IMR-90 (cell line): ENCODE results near the gene RB1. TPM values are rescaled to one million over a fixed set of nuclear protein-coding genes. Genes with fewer than 3 reads are reported as not detected.

Source experiments
- ATAC-seq: fragments of 200-7000 bp; cut with Tn5 transposase; 2 replicates; pipeline ENCODE4 v1.9.1; 2020; ENCODE audit warnings: low read depth, mild to moderate bottlenecking, moderate library complexity
- BruUV-seq: library from RNA; stranded (reverse); fragments of 400-500 nt; replicated peaks from 2 replicates; lab custom pipeline; 2021; lab: Mats Ljungman, UMichigan
- CTCF ChIA-PET: fragments of 300-600 bp; formaldehyde crosslinking; extraction: SDS; loops from one replicate; lab custom pipeline; 2021; ENCODE audit warnings: antibody characterized with exemption; lab: Yijun Ruan, JAX
- POLR2A ChIA-PET: fragments of 300-600 bp; sonication (Branson Sonifier 250); formaldehyde crosslinking; loops from one replicate; lab custom pipeline; 2022; ENCODE audit warnings: antibody characterized with exemption; ENCODE audit not compliant: unreplicated experiment; lab: Charles Lee
- DNase-seq: peaks from one replicate; pipeline ENCODE4 v3.0.0; 2013
- H2AFZ ChIP-seq: replicated peaks from 2 replicates; pipeline ENCODE3; 2013; ENCODE audit warnings: low read length, mild to moderate bottlenecking; ENCODE audit not compliant: poor library complexity
- H2AK5ac ChIP-seq: 2 replicates; pipeline ENCODE4 v1.6.1; 2013; ENCODE audit warnings: low read depth, low read length, inconsistent platforms
- H2AK9ac ChIP-seq: replicated peaks from 2 replicates; pipeline ENCODE3; 2013; ENCODE audit warnings: mild to moderate bottlenecking, low read depth, low read length, moderate library complexity; ENCODE audit not compliant: poor library complexity
- H2BK120ac ChIP-seq: 2 replicates; pipeline ENCODE4 v1.6.1; 2013; ENCODE audit warnings: low read depth, low read length, inconsistent platforms
- H2BK15ac ChIP-seq: 3 replicates; pipeline ENCODE4 v1.6.1; 2013; ENCODE audit warnings: low read depth, low read length, inconsistent platforms
- H2BK20ac ChIP-seq: 2 replicates; pipeline ENCODE4 v1.6.1; 2013; ENCODE audit warnings: low read depth, mild to moderate bottlenecking, inconsistent platforms, low read length, moderate library complexity
- H2BK5ac ChIP-seq: 2 replicates; pipeline ENCODE4 v1.6.1; 2013; ENCODE audit warnings: mild to moderate bottlenecking, low read depth, low read length, inconsistent platforms; ENCODE audit not compliant: poor library complexity, severe bottlenecking
- H3K14ac ChIP-seq: replicated peaks from 2 replicates; pipeline ENCODE4 v1.6.1; 2013; ENCODE audit warnings: low read depth, low read length, inconsistent platforms
- H3K18ac ChIP-seq: 2 replicates; pipeline ENCODE4 v1.6.1; 2013; ENCODE audit warnings: low read depth, low read length, control low read depth
- H3K23ac ChIP-seq: 2 replicates; pipeline ENCODE4 v1.6.1; 2013; ENCODE audit warnings: low read depth, low read length, inconsistent platforms
- H3K27ac ChIP-seq: 2 replicates; pipeline ENCODE4 v1.5.1; 2013; ENCODE audit warnings: mild to moderate bottlenecking, control low read depth, low read length; ENCODE audit not compliant: insufficient read depth
- H3K27me3 ChIP-seq: 2 replicates; pipeline ENCODE4 v1.6.1; 2013; ENCODE audit warnings: low read length; ENCODE audit not compliant: control insufficient read depth, insufficient read depth
- H3K36me3 ChIP-seq: 2 replicates; pipeline ENCODE4 v1.6.1; 2013; ENCODE audit warnings: low read length, mixed read lengths; ENCODE audit not compliant: control insufficient read depth, insufficient read depth
- H3K4ac ChIP-seq: 2 replicates; pipeline ENCODE4 v1.6.1; 2013; ENCODE audit warnings: low read depth, low read length, inconsistent platforms
- H3K4me1 ChIP-seq: 2 replicates; pipeline ENCODE4 v1.6.1; 2013; ENCODE audit warnings: low read length, mixed read lengths; ENCODE audit not compliant: control insufficient read depth, insufficient read depth
- H3K4me2 ChIP-seq: 2 replicates; pipeline ENCODE4 v1.6.1; 2013; ENCODE audit warnings: low read depth, mild to moderate bottlenecking, control low read depth, low read length, moderate library complexity
- H3K4me3 ChIP-seq: 2 replicates; pipeline ENCODE4 v1.5.1; 2013; ENCODE audit warnings: low read depth, mild to moderate bottlenecking, control low read depth, low read length, moderate library complexity; ENCODE audit not compliant: insufficient read depth
- H3K56ac ChIP-seq: 2 replicates; pipeline ENCODE4 v1.6.1; 2013; ENCODE audit warnings: low read length, inconsistent platforms; ENCODE audit not compliant: insufficient read depth; ENCODE audit errors: extremely low read depth
- H3K79me1 ChIP-seq, 2 experiments: 2 replicates each; pipeline ENCODE4 v1.6.1; 2013; ENCODE audit warnings: low read length in 2 of 2, inconsistent platforms in 1 of 2, low read depth in 1 of 2
- H3K9ac ChIP-seq: 2 replicates; pipeline ENCODE4 v1.6.1; 2013; ENCODE audit warnings: low read depth, low read length, control low read depth
- H3K9me1 ChIP-seq: 2 replicates; pipeline ENCODE4 v1.6.1; 2013; ENCODE audit warnings: low read length, inconsistent platforms; ENCODE audit not compliant: insufficient read depth
- H3K9me3 ChIP-seq: 2 replicates; pipeline ENCODE4 v1.6.1; 2013; ENCODE audit warnings: low read length; ENCODE audit not compliant: control insufficient read depth, insufficient read depth
- H4K20me1 ChIP-seq: 2 replicates; pipeline ENCODE4 v1.6.1; 2013; ENCODE audit warnings: low read length, inconsistent platforms; ENCODE audit not compliant: insufficient read depth
- H4K5ac ChIP-seq: 2 replicates; pipeline ENCODE4 v1.6.1; 2013; ENCODE audit warnings: mild to moderate bottlenecking, low read depth, low read length, control low read depth
- H4K8ac ChIP-seq, 2 experiments: 2 replicates each; pipeline ENCODE4 v1.6.1; 2013; ENCODE audit warnings: low read depth in 2 of 2, low read length in 2 of 2, control low read depth in 1 of 2, inconsistent platforms in 1 of 2
- H4K91ac ChIP-seq: 2 replicates; pipeline ENCODE4 v1.6.1; 2013; ENCODE audit warnings: low read depth, low read length, inconsistent platforms; ENCODE audit not compliant: insufficient read depth
- BHLHE40 ChIP-seq: fragments of 150-350 bp; IDR thresholded peaks from 2 replicates; pipeline ENCODE4 v1.6.1; 2016; ENCODE audit warnings: mild to moderate bottlenecking, low read depth, low read length
- CEBPB ChIP-seq: IDR thresholded peaks from 2 replicates; pipeline ENCODE4 v1.6.1; 2012; ENCODE audit warnings: low read depth, low read length, improper control_type of control experiment
- CHD1 ChIP-seq: IDR thresholded peaks from 2 replicates; pipeline ENCODE4 v1.6.1; 2012; ENCODE audit warnings: low read depth, low read length, improper control_type of control experiment
- ELK1 ChIP-seq: fragments of 150-350 bp; IDR thresholded peaks from 2 replicates; pipeline ENCODE4 v1.6.1; 2016; ENCODE audit warnings: low read depth, mild to moderate bottlenecking, low read length, moderate library complexity, borderline replicate concordance
- FOS ChIP-seq: fragments of 150-350 bp; IDR thresholded peaks from 2 replicates; pipeline ENCODE4 v1.6.1; 2016; ENCODE audit warnings: low read depth, low read length
- MAFK ChIP-seq: IDR thresholded peaks from 2 replicates; pipeline ENCODE4 v1.6.1; 2012; ENCODE audit warnings: low read depth, low read length, improper control_type of control experiment
- MAZ ChIP-seq: IDR thresholded peaks from 2 replicates; pipeline ENCODE4 v1.6.1; 2012; ENCODE audit warnings: low read depth, mild to moderate bottlenecking, low read length, improper control_type of control experiment, moderate library complexity, borderline replicate concordance
- MXI1 ChIP-seq: IDR thresholded peaks from 2 replicates; pipeline ENCODE4 v1.6.1; 2012; ENCODE audit warnings: low read depth, mild to moderate bottlenecking, low read length, moderate library complexity, borderline replicate concordance
- NFE2L2 ChIP-seq: fragments of 150-350 bp; IDR thresholded peaks from 2 replicates; pipeline ENCODE4 v1.6.1; 2016; ENCODE audit warnings: low read depth, mild to moderate bottlenecking, low read length
- POLR2A ChIP-seq: IDR thresholded peaks from 2 replicates; pipeline ENCODE4 v1.6.1; 2012; ENCODE audit warnings: mild to moderate bottlenecking, low read depth, low read length
- RAD21 ChIP-seq: IDR thresholded peaks from 2 replicates; pipeline ENCODE4 v1.6.1; 2012; ENCODE audit warnings: low read length, improper control_type of control experiment
- RCOR1 ChIP-seq: IDR thresholded peaks from 2 replicates; pipeline ENCODE4 v1.6.1; 2012; ENCODE audit warnings: mild to moderate bottlenecking, low read length, improper control_type of control experiment; ENCODE audit not compliant: insufficient replicate concordance
- RFX5 ChIP-seq: IDR thresholded peaks from 2 replicates; pipeline ENCODE4 v1.8.0; 2012; ENCODE audit warnings: low read depth, mild to moderate bottlenecking, low read length, moderate library complexity
- SMC3 ChIP-seq: fragments of 150-350 bp; IDR thresholded peaks from 2 replicates; pipeline ENCODE4 v1.6.1; 2016; ENCODE audit warnings: low read depth, mild to moderate bottlenecking, antibody characterized with exemption, low read length, moderate library complexity
- USF2 ChIP-seq: fragments of 150-350 bp; IDR thresholded peaks from 2 replicates; pipeline ENCODE4 v1.6.1; 2017; ENCODE audit warnings: mild to moderate bottlenecking, antibody characterized with exemption, low read length, low read depth
- WGBS, 2 experiments: methylation state at CpG; one replicate each; pipeline versions ENCODE4 v1.1.5 to v1.1.7; 2013; ENCODE audit warnings: missing lambda C conversion rate in 2 of 2; ENCODE audit not compliant: insufficient read length in 1 of 2; ENCODE audit errors: extremely low coverage in 2 of 2; 5-methylcytosine and 5-hydroxymethylcytosine counted together
- dilution Hi-C: fragments of 300-500 bp; cut with HindIII; formaldehyde crosslinking; loops from one replicate; pipeline ENCODE4 v1.14.3; 2018; ENCODE audit warnings: low sequenced_read_pairs; ENCODE audit not compliant: unreplicated experiment
- in situ Hi-C: fragments of 300-500 bp; cut with MboI; formaldehyde crosslinking; loops from 3 replicates; pipeline ENCODE4 v1.14.3; 2019; ENCODE audit warnings: low sequenced_read_pairs, inconsistent platforms, mixed read lengths
- intact Hi-C: fragments of 100-400 bp; cut with micrococcal nuclease; formaldehyde crosslinking; loops from 2 replicates; pipeline ENCODE4 v1.10.0; 2022
- polyA plus RNA-seq, 3 experiments: library from polyadenylated mRNA; depleted of rRNA; stranded (reverse); fragments of >200 nt; gene quantifications; 2 replicates each; pipeline ENCODE4 v1.2.3, GENCODE V29; 2012; ENCODE audit warnings: low replicate concordance in 1 of 3
- total RNA-seq: library from RNA; depleted of rRNA; stranded (reverse); fragments of >200 nt; gene quantifications from 2 replicates; pipeline ENCODE4 v1.2.3, GENCODE V29; 2012
- TF ChIP-seq, protein P1 (sequence below): conservative IDR thresholded peaks from 2 replicates; pipeline ENCODE4 v1.5.1; 2012; ENCODE audit warnings: mild to moderate bottlenecking, low read depth, low read length, improper control_type of control experiment

RB1 gene
- total and polyA plus RNA-seq, 2 of the 4 experiments (the other 2 are of a cell fraction): 11.4 to 15.4 TPM

DNA sequence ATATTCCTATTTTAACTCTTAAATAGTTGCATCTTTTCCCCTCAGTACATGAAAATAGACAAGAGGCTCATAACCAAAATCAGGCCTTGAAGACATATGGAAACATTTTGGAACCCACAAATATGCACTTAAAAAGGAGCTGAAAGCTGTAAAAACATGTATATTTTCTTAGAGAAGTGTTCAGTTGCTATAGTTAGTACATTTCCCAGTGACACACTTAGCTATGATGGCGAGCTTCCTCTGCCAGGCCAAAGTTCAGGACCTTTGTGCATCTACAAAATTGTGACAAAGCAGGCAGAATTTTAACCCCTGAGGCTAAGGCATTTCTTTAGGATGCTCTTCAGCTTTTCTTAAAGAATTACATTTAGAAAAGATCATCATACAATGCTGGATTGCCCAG, 174.8 kb downstream of the RB1 start:
- H2AFZ ChIP-seq: no peak overlapping the region
- H3K27ac ChIP-seq: no peak overlapping the region
- no peak overlapping the region for H2BK120ac ChIP-seq
- H3K14ac ChIP-seq: no peak overlapping the region
- dilution Hi-C loops (no loop called here), intact Hi-C loops (no loop called here), in situ Hi-C loops (no loop called here)
- H4K5ac ChIP-seq: no peak overlapping the region
- H2BK20ac ChIP-seq: no peak overlapping the region
- H3K9me1 ChIP-seq: no peaks in the 10 kb centered on the region
- BruUV-seq: no TSS peak
- DNase-seq: peak; percentile 47
- H3K27me3 ChIP-seq: no peaks in the 10 kb centered on the region
- TF ChIP-seq FOS: no peak
- TF ChIP-seq ELK1: no peak
- TF ChIP-seq MAZ: no peak
- no peak for TF ChIP-seq BHLHE40
- TF ChIP-seq POLR2A: no peak
- no peak for TF ChIP-seq NFE2L2
- no peak for TF ChIP-seq SMC3
- TF ChIP-seq RCOR1: no peak
- no peak for TF ChIP-seq RAD21
- no peak for TF ChIP-seq RFX5
- TF ChIP-seq, protein P1, sequence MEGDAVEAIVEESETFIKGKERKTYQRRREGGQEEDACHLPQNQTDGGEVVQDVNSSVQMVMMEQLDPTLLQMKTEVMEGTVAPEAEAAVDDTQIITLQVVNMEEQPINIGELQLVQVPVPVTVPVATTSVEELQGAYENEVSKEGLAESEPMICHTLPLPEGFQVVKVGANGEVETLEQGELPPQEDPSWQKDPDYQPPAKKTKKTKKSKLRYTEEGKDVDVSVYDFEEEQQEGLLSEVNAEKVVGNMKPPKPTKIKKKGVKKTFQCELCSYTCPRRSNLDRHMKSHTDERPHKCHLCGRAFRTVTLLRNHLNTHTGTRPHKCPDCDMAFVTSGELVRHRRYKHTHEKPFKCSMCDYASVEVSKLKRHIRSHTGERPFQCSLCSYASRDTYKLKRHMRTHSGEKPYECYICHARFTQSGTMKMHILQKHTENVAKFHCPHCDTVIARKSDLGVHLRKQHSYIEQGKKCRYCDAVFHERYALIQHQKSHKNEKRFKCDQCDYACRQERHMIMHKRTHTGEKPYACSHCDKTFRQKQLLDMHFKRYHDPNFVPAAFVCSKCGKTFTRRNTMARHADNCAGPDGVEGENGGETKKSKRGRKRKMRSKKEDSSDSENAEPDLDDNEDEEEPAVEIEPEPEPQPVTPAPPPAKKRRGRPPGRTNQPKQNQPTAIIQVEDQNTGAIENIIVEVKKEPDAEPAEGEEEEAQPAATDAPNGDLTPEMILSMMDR: no peak
- no peak for TF ChIP-seq CHD1
- TF ChIP-seq CEBPB: no peak
- TF ChIP-seq USF2: no peak
- no peak for TF ChIP-seq MXI1
- TF ChIP-seq MAFK: no peak
- H3K36me3 ChIP-seq: peaks cover 7% of the 10 kb centered on the region
- no peak overlapping the region for H3K4me2 ChIP-seq
- H3K4me1 ChIP-seq: peaks cover 3% of the 10 kb centered on the region
- H4K91ac ChIP-seq: no peak overlapping the region
- H2BK5ac ChIP-seq: no peak overlapping the region
- no peaks in the 10 kb centered on the region for H4K20me1 ChIP-seq
- H2BK15ac ChIP-seq: no peak overlapping the region
- CTCF ChIA-PET: no interaction called here
- no peak overlapping the region for H3K4ac ChIP-seq
- no peak overlapping the region for H3K4me3 ChIP-seq
- no peak for ATAC-seq
- no peak overlapping the region for H2AK5ac ChIP-seq
- H3K18ac ChIP-seq: no peak overlapping the region
- no peak overlapping the region for H3K56ac ChIP-seq
- no peak overlapping the region for H2AK9ac ChIP-seq
- H3K9me3 ChIP-seq: no peaks in the 10 kb centered on the region
- no peaks in the 10 kb centered on the region for H3K79me1 ChIP-seq
- POLR2A ChIA-PET: interaction anchor here (0.6 kb wide), 1 partner anchor 35 kb away, joined by 3 read pairs; no protein-coding TSS in a partner anchor
- no peak overlapping the region for H4K8ac ChIP-seq
- no peak overlapping the region for H3K9ac ChIP-seq
- 20% methylated on average over 1 of the region's 1 CpG; no CpG with 5 or more reads in 1 of the 2 experiments for WGBS, 2 experiments
- no peak overlapping the region for H3K23ac ChIP-seq
